ENCODE measurements around the gene UBAP1L. TPM values are rescaled to one million over a fixed set of nuclear protein-coding genes. Genes with fewer than 3 reads are reported as not detected.

Gene UBAP1L
- total and polyA plus RNA-seq, 3 donors from 2014 or later = 3.7 to 12.1 (median 11.3) TPM

DNA sequence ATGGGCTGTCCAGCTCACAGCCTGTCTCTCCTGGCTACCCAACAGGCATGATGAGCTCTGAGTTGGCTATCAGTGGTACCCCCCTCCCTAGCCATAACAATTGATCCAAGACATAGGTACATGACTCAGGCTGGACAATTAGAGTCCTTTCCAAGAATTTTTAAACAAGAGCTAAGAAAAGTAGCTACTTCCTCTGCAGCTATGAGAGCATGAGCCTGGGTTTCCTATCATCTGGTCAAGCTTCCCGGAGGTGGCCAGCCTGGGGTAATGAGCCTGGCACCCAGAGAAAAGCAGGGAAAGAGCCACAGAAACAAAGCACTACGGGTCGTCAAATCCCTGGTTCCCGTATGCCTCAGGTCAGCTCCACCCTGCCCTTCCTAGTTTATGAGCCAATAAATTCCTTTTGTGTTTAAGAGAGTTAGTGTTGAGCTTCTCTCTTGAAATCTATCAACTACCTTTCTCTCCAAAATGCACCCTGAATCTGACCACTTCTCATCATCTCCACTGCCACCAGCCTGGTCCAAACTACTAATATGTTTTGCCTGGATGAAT is 72.1 kb downstream of the UBAP1L start:
- DNase-seq = no peak
- Histone ChIP-seq H3K4me3 (no peak overlapping the region), H3K27ac (no peak overlapping the region), H3K27me3 (no peaks in the 10 kb centered on the region), H3K4me1 (no peaks in the 10 kb centered on the region), H3K9me3 (no peaks in the 10 kb centered on the region), H3K36me3 (ENCODE audit: low read depth, missing control alignments) (no peaks in the 10 kb centered on the region)
- intact Hi-C loops (cut with DNase I; ENCODE audit: low total_unique reads) = no loop called here
- 68 to 74% methylated on average over 4 of the region's 4 CpGs for WGBS, 2 donors
- TF ChIP-seq POLR2A (IDR thresholded peaks at IDR 0.05) = no peak
- TF ChIP-seq, protein P1, sequence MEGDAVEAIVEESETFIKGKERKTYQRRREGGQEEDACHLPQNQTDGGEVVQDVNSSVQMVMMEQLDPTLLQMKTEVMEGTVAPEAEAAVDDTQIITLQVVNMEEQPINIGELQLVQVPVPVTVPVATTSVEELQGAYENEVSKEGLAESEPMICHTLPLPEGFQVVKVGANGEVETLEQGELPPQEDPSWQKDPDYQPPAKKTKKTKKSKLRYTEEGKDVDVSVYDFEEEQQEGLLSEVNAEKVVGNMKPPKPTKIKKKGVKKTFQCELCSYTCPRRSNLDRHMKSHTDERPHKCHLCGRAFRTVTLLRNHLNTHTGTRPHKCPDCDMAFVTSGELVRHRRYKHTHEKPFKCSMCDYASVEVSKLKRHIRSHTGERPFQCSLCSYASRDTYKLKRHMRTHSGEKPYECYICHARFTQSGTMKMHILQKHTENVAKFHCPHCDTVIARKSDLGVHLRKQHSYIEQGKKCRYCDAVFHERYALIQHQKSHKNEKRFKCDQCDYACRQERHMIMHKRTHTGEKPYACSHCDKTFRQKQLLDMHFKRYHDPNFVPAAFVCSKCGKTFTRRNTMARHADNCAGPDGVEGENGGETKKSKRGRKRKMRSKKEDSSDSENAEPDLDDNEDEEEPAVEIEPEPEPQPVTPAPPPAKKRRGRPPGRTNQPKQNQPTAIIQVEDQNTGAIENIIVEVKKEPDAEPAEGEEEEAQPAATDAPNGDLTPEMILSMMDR (IDR thresholded peaks at IDR 0.05) = no peak

Small RNAs within 50 kb of the gene (small RNA-seq; reads per million reads assigned to genes)
- gene AC013553.1 = 0 reads per million in 2 donors

Other genes with a start within 250 kb of the UBAP1L start
- 10 to 100 TPM; 31.8 to 34.9 TPM for gene ANKDD1A, start 203.3 kb downstream of the UBAP1L start, total RNA-seq
- 11.1 TPM for gene ANKDD1A, start 203.3 kb downstream of the UBAP1L start, polyA plus RNA-seq (ENCODE audit: insufficient read depth, low read depth, low replicate concordance)
- gene SPG21, start 125.3 kb downstream of the UBAP1L start, total RNA-seq = 10 to 100 TPM; 85.5 to 98.8 TPM
- 76.2 TPM for gene SPG21, start 125.3 kb downstream of the UBAP1L start, polyA plus RNA-seq (ENCODE audit: insufficient read depth, low read depth, low replicate concordance)
- gene MTFMT, start 85.6 kb downstream of the UBAP1L start, total RNA-seq = 10 to 100 TPM; 33.9 to 34.4 TPM
- 12.1 TPM for gene MTFMT, start 85.6 kb downstream of the UBAP1L start, polyA plus RNA-seq (ENCODE audit: insufficient read depth, low read depth, low replicate concordance)
- 1 to 10 TPM; 1.1 to 3.8 TPM for gene SLC51B, start 69.8 kb downstream of the UBAP1L start, total RNA-seq
- gene SLC51B, start 69.8 kb downstream of the UBAP1L start, polyA plus RNA-seq (ENCODE audit: insufficient read depth, low read depth, low replicate concordance) = 13.6 TPM
- gene RASL12, start 47.2 kb downstream of the UBAP1L start, total RNA-seq = 10 to 100 TPM; 64.7 to 75.2 TPM
- 43.9 TPM for gene RASL12, start 47.2 kb downstream of the UBAP1L start, polyA plus RNA-seq (ENCODE audit: insufficient read depth, low read depth, low replicate concordance)
- 1 to 10 TPM; 2.4 to 3.4 TPM for gene KBTBD13, start 38.5 kb downstream of the UBAP1L start, total RNA-seq
- gene KBTBD13, start 38.5 kb downstream of the UBAP1L start, polyA plus RNA-seq (ENCODE audit: insufficient read depth, low read depth, low replicate concordance) = 1.2 TPM
- gene PDCD7, start 18.6 kb upstream of the UBAP1L start, total RNA-seq = 10 to 100 TPM; 66.8 to 76.1 TPM
- 39.7 TPM for gene PDCD7, start 18.6 kb upstream of the UBAP1L start, polyA plus RNA-seq (ENCODE audit: insufficient read depth, low read depth, low replicate concordance)
- 10 to 100 TPM; 60.4 to 89.4 TPM for gene CLPX, start 70.1 kb upstream of the UBAP1L start, total RNA-seq
- 75.8 TPM for gene CLPX, start 70.1 kb upstream of the UBAP1L start, polyA plus RNA-seq (ENCODE audit: insufficient read depth, low read depth, low replicate concordance)
- 10 to 100 TPM in 1 of 2 donors, 1 to 10 TPM in 1; 8.0 to 27.1 TPM for gene CILP, start 96.3 kb upstream of the UBAP1L start, total RNA-seq
- gene CILP, start 96.3 kb upstream of the UBAP1L start, polyA plus RNA-seq (ENCODE audit: insufficient read depth, low read depth, low replicate concordance) = 48.6 TPM
- gene PARP16, start 171.7 kb upstream of the UBAP1L start, total RNA-seq = 10 to 100 TPM; 24.3 to 30.9 TPM
- gene PARP16, start 171.7 kb upstream of the UBAP1L start, polyA plus RNA-seq (ENCODE audit: insufficient read depth, low read depth, low replicate concordance) = 12.3 TPM
- gene RNU5A-1, start 180.9 kb upstream of the UBAP1L start, total RNA-seq = not detected
- not detected for gene RNU5A-1, start 180.9 kb upstream of the UBAP1L start, polyA plus RNA-seq (ENCODE audit: insufficient read depth, low read depth, low replicate concordance)
- not detected for gene RNU5B-1, start 189.5 kb upstream of the UBAP1L start, total RNA-seq
- gene RNU5B-1, start 189.5 kb upstream of the UBAP1L start, polyA plus RNA-seq (ENCODE audit: insufficient read depth, low read depth, low replicate concordance) = not detected

Data from testis (tissue), 3 donors.